ENCODE measurements around the gene BPIFB1. TPM values are rescaled to one million over a fixed set of nuclear protein-coding genes. Genes with fewer than 3 reads are reported as not detected.

The BPIFB1 gene
- total and polyA plus RNA-seq, 2 of the 13 experiments (the other 11 are each of a cell fraction or from before 2014, with no cell fraction given): 0.82 to 4.4 TPM

DNA sequence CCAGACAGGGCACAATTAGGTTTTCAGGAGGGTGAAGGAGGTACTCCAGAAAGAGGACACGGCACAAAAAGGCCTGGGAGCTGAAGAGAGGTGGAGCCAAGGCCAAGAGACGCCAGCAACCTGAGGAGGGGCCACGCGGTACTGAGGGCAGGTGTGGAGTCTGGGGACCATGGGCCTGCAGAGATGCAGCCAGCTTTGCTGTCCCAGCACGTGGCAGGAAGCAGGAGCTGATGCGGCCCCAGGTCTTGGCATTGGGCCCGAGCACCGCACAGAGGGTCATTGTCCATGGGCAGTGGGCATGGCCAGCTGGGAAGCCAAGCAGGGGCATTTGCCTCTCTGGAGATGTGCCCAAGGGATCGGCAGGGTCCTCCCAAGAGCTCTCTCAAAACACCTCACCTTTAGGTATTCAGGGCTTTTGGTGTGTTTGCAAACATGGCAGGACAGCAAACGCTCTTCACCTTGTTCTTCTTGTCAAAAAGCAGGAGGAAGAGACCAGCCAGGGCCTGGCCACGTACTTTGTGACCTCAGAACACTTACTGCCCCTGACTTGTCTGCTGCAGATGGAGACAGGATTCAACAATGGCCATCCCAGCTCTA lies 1.4 kb upstream of the BPIFB1 start (continued):
- TF ChIP-seq, protein P1, sequence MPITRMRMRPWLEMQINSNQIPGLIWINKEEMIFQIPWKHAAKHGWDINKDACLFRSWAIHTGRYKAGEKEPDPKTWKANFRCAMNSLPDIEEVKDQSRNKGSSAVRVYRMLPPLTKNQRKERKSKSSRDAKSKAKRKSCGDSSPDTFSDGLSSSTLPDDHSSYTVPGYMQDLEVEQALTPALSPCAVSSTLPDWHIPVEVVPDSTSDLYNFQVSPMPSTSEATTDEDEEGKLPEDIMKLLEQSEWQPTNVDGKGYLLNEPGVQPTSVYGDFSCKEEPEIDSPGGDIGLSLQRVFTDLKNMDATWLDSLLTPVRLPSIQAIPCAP (CRISPR knock-in tag; IDR thresholded peaks at IDR 0.05; ENCODE audit: low read depth): no peak
- TF ChIP-seq ZNF557 (CRISPR knock-in tag; IDR thresholded peaks at IDR 0.05) (no peak), PITX1 (CRISPR knock-in tag; IDR thresholded peaks at IDR 0.05) (no peak), NFRKB (IDR thresholded peaks at IDR 0.05) (no peak), ZNF687 (CRISPR knock-in tag; IDR thresholded peaks at IDR 0.05) (peak; percentile 98), ZXDC (CRISPR knock-in tag; IDR thresholded peaks at IDR 0.05) (0 out of 2 replicates have a peak, but pooled peaks have one; percentile 18), ZNF570 (CRISPR knock-in tag; IDR thresholded peaks at IDR 0.05; ENCODE audit: borderline replicate concordance) (no peak), ZNF563 (CRISPR knock-in tag; IDR thresholded peaks at IDR 0.05) (no peak), ZNF326 (CRISPR knock-in tag; IDR thresholded peaks at IDR 0.05; ENCODE audit: borderline replicate concordance) (no peak), ZSCAN12 (CRISPR knock-in tag; IDR thresholded peaks at IDR 0.05) (no peak), ZNF354B (CRISPR knock-in tag; IDR thresholded peaks at IDR 0.05) (0 out of 2 replicates have a peak, but pooled peaks have one; percentile 79)
- TF ChIP-seq, protein P2, sequence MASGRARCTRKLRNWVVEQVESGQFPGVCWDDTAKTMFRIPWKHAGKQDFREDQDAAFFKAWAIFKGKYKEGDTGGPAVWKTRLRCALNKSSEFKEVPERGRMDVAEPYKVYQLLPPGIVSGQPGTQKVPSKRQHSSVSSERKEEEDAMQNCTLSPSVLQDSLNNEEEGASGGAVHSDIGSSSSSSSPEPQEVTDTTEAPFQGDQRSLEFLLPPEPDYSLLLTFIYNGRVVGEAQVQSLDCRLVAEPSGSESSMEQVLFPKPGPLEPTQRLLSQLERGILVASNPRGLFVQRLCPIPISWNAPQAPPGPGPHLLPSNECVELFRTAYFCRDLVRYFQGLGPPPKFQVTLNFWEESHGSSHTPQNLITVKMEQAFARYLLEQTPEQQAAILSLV (CRISPR knock-in tag; IDR thresholded peaks at IDR 0.05; ENCODE audit: borderline replicate concordance): no peak; the same call in 1 of the 2 replicates
- TF ChIP-seq, protein P3, sequence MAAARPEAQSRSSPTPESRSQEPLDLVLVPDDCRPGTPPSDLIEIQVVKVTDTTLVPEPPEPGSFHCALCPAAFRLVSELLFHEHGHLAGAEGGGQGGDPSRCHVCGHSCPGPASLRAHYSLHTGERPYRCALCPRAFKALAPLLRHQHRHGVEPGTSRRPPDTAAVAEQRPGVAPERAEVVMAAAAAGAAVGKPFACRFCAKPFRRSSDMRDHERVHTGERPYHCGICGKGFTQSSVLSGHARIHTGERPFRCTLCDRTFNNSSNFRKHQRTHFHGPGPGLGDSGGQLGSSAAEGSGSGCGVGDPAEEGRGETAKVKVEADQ (CRISPR knock-in tag; IDR thresholded peaks at IDR 0.05; ENCODE audit: borderline replicate concordance): 0 out of 2 replicates have a peak, but pooled peaks have one; percentile 31
- TF ChIP-seq, protein P4, sequence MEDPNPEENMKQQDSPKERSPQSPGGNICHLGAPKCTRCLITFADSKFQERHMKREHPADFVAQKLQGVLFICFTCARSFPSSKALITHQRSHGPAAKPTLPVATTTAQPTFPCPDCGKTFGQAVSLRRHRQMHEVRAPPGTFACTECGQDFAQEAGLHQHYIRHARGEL (CRISPR knock-in tag; IDR thresholded peaks at IDR 0.05): peak; percentile 49; the same call in 1 of the 2 replicates
- TF ChIP-seq, protein P5, sequence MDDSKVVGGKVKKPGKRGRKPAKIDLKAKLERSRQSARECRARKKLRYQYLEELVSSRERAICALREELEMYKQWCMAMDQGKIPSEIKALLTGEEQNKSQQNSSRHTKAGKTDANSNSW (CRISPR knock-in tag; IDR thresholded peaks at IDR 0.05; ENCODE audit: borderline replicate concordance): no peak
- TF ChIP-seq, protein P6, sequence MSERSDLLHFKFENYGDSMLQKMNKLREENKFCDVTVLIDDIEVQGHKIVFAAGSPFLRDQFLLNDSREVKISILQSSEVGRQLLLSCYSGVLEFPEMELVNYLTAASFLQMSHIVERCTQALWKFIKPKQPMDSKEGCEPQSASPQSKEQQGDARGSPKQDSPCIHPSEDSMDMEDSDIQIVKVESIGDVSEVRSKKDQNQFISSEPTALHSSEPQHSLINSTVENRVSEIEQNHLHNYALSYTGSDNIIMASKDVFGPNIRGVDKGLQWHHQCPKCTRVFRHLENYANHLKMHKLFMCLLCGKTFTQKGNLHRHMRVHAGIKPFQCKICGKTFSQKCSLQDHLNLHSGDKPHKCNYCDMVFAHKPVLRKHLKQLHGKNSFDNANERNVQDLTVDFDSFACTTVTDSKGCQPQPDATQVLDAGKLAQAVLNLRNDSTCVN (CRISPR knock-in tag; IDR thresholded peaks at IDR 0.05; ENCODE audit: borderline replicate concordance): 0 out of 2 replicates have a peak, but pooled peaks have one; percentile 33

All from HepG2 (cell line).